ENCODE measurements around the gene PUM2.

Gene PUM2

DNA sequence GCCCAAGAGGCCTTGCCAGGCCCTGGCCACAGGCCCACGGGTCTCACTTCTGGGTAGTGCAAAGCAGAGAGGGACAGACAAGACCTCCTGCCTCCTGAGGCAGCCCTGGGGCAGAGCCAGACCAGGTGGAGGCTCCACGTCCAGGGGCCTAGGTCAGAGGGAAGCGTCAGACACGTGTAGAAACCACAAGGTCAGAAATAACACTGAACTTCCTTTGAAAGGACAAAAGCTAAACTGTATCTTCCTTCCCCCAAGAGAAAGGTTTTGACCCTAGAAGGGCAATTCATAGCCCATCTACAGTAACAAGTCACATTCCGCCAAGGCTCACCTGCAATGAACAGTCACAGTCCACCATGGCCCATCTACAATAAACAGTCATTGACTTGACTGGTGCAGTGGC lies 143.6 kb downstream of the PUM2 start:
- Histone ChIP-seq H3K9ac (ENCODE audit: low read length) (no peak overlapping the region), H3K4me2 (ENCODE audit: low read depth, low read length, poor library complexity, severe bottlenecking) (no peak overlapping the region), H3K36me3 (ENCODE audit: low read length) (no peaks in the 10 kb centered on the region), H4K20me1 (ENCODE audit: low read depth, low read length) (no peaks in the 10 kb centered on the region), H3K4me3 (ENCODE audit: insufficient read depth, low read length, poor library complexity, severe bottlenecking) (no peak overlapping the region), H3K27ac (ENCODE audit: low read depth, low read length) (no peak overlapping the region), H2AFZ (ENCODE audit: low read depth, low read length, severe bottlenecking) (no peak overlapping the region), H3K79me2 (ENCODE audit: insufficient read depth, low read length) (no peaks in the 10 kb centered on the region), H3F3A (ENCODE audit: insufficient read depth) (no peaks in the 10 kb centered on the region), H3K9me3 (ENCODE audit: insufficient read depth, low read length) (no peaks in the 10 kb centered on the region), H3K27me3 (ENCODE audit: low read length) (no peaks in the 10 kb centered on the region), H3K9me2 (replicated peaks; ENCODE audit: insufficient read depth, low read length) (no peaks in the 10 kb centered on the region)
- TF ChIP-seq, protein P1, sequence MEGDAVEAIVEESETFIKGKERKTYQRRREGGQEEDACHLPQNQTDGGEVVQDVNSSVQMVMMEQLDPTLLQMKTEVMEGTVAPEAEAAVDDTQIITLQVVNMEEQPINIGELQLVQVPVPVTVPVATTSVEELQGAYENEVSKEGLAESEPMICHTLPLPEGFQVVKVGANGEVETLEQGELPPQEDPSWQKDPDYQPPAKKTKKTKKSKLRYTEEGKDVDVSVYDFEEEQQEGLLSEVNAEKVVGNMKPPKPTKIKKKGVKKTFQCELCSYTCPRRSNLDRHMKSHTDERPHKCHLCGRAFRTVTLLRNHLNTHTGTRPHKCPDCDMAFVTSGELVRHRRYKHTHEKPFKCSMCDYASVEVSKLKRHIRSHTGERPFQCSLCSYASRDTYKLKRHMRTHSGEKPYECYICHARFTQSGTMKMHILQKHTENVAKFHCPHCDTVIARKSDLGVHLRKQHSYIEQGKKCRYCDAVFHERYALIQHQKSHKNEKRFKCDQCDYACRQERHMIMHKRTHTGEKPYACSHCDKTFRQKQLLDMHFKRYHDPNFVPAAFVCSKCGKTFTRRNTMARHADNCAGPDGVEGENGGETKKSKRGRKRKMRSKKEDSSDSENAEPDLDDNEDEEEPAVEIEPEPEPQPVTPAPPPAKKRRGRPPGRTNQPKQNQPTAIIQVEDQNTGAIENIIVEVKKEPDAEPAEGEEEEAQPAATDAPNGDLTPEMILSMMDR (IDR thresholded peaks at IDR 0.05; ENCODE audit: insufficient read depth, low read length, poor library complexity, severe bottlenecking): no peak
- TF ChIP-seq EZH2phosphoT487 (conservative IDR thresholded peaks at IDR 0.05; ENCODE audit: low read length): no peak

DNA sequence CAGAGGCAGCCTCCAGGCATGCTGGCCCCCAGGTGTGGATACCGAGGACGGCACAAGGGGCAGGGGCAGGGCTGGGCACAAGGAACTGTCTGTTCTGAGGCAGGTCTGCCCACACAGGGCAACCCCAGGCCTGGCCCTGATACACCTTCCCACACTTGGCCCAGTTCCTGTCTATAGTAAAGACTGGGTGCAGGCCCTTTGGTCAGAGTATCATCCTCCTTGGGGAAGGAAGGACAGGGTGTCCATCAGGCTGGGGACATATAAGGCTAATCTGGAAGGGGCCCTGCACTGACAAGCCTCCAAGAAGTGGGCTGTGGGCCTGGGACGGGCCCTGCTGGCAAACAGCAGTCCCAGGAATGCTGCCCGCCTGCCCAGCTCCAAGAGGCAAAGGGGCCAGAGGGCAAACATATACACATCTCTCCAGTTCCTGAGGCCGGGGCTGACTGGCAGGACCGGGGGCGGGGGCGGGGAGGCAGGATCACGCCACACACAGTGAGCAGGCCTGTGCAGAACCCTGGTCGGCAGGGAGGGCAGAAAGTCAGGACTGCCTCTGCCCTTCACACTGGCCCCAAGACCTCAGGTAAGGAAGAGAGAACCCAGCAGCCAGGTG lies 144.6 kb downstream of the PUM2 start:
- H3K4me2 ChIP-seq (ENCODE audit: low read depth, low read length, poor library complexity, severe bottlenecking): no peak overlapping the region
- no peaks in the 10 kb centered on the region for H4K20me1 ChIP-seq (ENCODE audit: low read depth, low read length)
- H3K9me3 ChIP-seq (ENCODE audit: insufficient read depth, low read length): no peaks in the 10 kb centered on the region
- H3F3A ChIP-seq (ENCODE audit: insufficient read depth): no peaks in the 10 kb centered on the region
- H3K27ac ChIP-seq (ENCODE audit: low read depth, low read length): no peak overlapping the region
- H3K4me3 ChIP-seq (ENCODE audit: insufficient read depth, low read length, poor library complexity, severe bottlenecking): no peak overlapping the region
- no peaks in the 10 kb centered on the region for H3K27me3 ChIP-seq (ENCODE audit: low read length)
- no peaks in the 10 kb centered on the region for H3K79me2 ChIP-seq (ENCODE audit: insufficient read depth, low read length)
- no peak overlapping the region for H3K9ac ChIP-seq (ENCODE audit: low read length)
- H2AFZ ChIP-seq (ENCODE audit: low read depth, low read length, severe bottlenecking): no peak overlapping the region
- H3K9me2 ChIP-seq (replicated peaks; ENCODE audit: insufficient read depth, low read length): no peaks in the 10 kb centered on the region
- TF ChIP-seq EZH2phosphoT487 (conservative IDR thresholded peaks at IDR 0.05; ENCODE audit: low read length): no peak
- no peaks in the 10 kb centered on the region for H3K36me3 ChIP-seq (ENCODE audit: low read length)

DNA sequence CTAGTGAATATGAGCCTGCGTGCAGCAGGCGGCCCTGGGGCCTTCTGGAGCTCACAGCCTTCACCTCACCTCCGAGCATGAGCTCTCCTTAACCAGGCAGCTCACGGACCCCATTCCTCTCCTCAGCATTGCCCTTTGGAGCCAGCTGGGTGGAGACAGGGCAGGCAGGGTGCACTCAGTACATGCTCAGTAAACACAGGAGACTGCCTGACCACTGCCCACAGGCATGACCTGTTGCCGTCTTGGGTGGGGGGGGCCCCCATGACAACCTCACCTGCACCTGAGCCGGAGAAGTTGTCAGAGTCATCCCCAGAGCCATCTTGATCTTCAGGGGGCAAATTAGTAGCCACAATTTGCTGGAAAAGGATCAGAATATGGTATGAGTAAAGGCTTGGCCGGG lies 145.6 kb downstream of the PUM2 start:
- Histone ChIP-seq H3K36me3 (ENCODE audit: low read length) (no peaks in the 10 kb centered on the region), H3K4me2 (ENCODE audit: low read depth, low read length, poor library complexity, severe bottlenecking) (no peak overlapping the region), H3K9me2 (replicated peaks; ENCODE audit: insufficient read depth, low read length) (no peaks in the 10 kb centered on the region), H3K79me2 (ENCODE audit: insufficient read depth, low read length) (no peaks in the 10 kb centered on the region), H3K9me3 (ENCODE audit: insufficient read depth, low read length) (no peaks in the 10 kb centered on the region), H3F3A (ENCODE audit: insufficient read depth) (no peaks in the 10 kb centered on the region), H2AFZ (ENCODE audit: low read depth, low read length, severe bottlenecking) (no peak overlapping the region), H3K9ac (ENCODE audit: low read length) (no peak overlapping the region), H3K27ac (ENCODE audit: low read depth, low read length) (no peak overlapping the region), H4K20me1 (ENCODE audit: low read depth, low read length) (no peaks in the 10 kb centered on the region), H3K27me3 (ENCODE audit: low read length) (no peaks in the 10 kb centered on the region), H3K4me3 (ENCODE audit: insufficient read depth, low read length, poor library complexity, severe bottlenecking) (no peak overlapping the region)
- TF ChIP-seq EZH2phosphoT487 (conservative IDR thresholded peaks at IDR 0.05; ENCODE audit: low read length): no peak
- TF ChIP-seq, protein P1 (IDR thresholded peaks at IDR 0.05; ENCODE audit: insufficient read depth, low read length, poor library complexity, severe bottlenecking): no peak

DNA sequence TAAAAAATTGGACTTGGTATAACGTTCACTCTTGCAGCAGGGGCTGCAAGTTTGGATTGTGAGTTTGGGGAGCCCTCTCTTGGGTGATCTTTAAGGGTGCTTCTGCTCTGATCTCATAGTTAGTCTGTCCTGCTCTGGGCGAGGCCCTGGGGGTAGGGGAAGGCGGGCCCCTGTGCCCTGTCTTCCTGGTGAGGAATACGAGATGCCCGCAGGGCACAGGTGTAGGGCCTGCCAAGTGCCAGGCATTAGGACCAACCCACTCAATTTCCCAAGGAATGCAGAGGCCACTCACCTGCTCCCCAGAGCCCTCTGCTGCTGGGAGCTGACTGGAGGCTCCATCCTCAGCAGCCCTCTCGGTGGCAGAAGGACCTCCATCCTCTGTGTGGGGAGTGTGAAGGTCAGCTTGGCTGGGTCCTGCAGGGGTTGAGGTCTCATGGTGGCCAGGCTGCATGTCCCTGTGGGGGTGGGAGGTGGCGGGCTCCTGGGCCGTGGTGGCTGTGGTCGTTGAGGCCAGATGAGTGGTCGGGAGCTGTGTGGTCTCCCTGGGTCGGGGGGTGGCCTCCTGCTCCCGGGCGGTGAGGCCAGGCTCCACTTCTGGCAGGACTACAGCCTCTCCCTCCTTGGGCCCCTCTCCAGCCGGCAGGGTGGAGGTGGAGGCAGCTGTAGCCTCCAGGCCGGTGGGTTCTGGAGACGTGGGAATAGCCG lies 147.0 kb downstream of the PUM2 start:
- Histone ChIP-seq H3K9me3 (ENCODE audit: insufficient read depth, low read length) (no peaks in the 10 kb centered on the region), H3F3A (ENCODE audit: insufficient read depth) (no peaks in the 10 kb centered on the region), H3K36me3 (ENCODE audit: low read length) (no peaks in the 10 kb centered on the region), H3K4me2 (ENCODE audit: low read depth, low read length, poor library complexity, severe bottlenecking) (no peak overlapping the region), H3K4me3 (ENCODE audit: insufficient read depth, low read length, poor library complexity, severe bottlenecking) (no peak overlapping the region), H3K9ac (ENCODE audit: low read length) (no peak overlapping the region), H2AFZ (ENCODE audit: low read depth, low read length, severe bottlenecking) (no peak overlapping the region), H4K20me1 (ENCODE audit: low read depth, low read length) (no peaks in the 10 kb centered on the region), H3K27me3 (ENCODE audit: low read length) (no peaks in the 10 kb centered on the region), H3K79me2 (ENCODE audit: insufficient read depth, low read length) (no peaks in the 10 kb centered on the region), H3K9me2 (replicated peaks; ENCODE audit: insufficient read depth, low read length) (no peaks in the 10 kb centered on the region), H3K27ac (ENCODE audit: low read depth, low read length) (no peak overlapping the region)
- no peak for TF ChIP-seq EZH2phosphoT487 (conservative IDR thresholded peaks at IDR 0.05; ENCODE audit: low read length)
- TF ChIP-seq, protein P1 (IDR thresholded peaks at IDR 0.05; ENCODE audit: insufficient read depth, low read length, poor library complexity, severe bottlenecking): no peak
